Neural crest cell (in vitro differentiated cells): ENCODE data around the gene MYADM. TPM values are rescaled to one million over a fixed set of nuclear protein-coding genes. Genes with fewer than 3 reads are reported as not detected.
A peak's percentile ranks its signal among the peaks of the same experiment; 100 is the strongest.

Experiments
- DNase-seq: peaks from one replicate; pipeline ENCODE4 v3.0.0; 2021; ENCODE audit warnings: low read depth, mixed read lengths, low spot score
- H3K27ac Mint-ChIP-seq: one replicate; pipeline ENCODE4 v1.8.0; 2021; ENCODE audit warnings: mild to moderate bottlenecking, mixed read lengths; ENCODE audit not compliant: unreplicated experiment
- H3K27me3 Mint-ChIP-seq: 2 replicates; pipeline ENCODE4 v1.8.0; 2021; ENCODE audit warnings: low read depth, mild to moderate bottlenecking, mixed read lengths
- H3K36me3 Mint-ChIP-seq: 2 replicates; pipeline ENCODE4 v1.8.0; 2021; ENCODE audit warnings: low read depth, mild to moderate bottlenecking, mixed read lengths
- H3K4me1 Mint-ChIP-seq: 2 replicates; pipeline ENCODE4 v1.8.0; 2021; ENCODE audit warnings: mixed read lengths
- H3K4me3 Mint-ChIP-seq: one replicate; pipeline ENCODE4 v1.8.0; 2021; ENCODE audit warnings: mild to moderate bottlenecking, mixed read lengths
- H3K9me3 Mint-ChIP-seq: 2 replicates; pipeline ENCODE4 v1.8.0; 2021; ENCODE audit warnings: mixed read lengths
- total RNA-seq: library from RNA; stranded (reverse); gene quantifications from 2 replicates; pipeline ENCODE4 v1.2.1, GENCODE V29; 2021
- TF ChIP-seq, protein P1 (sequence below): fragments of 200-600 bp; sonication (generic); conservative IDR thresholded peaks from 2 replicates; pipeline ENCODE4 v1.5.0; 2021; ENCODE audit warnings: antibody characterized with exemption, mild to moderate bottlenecking

MYADM gene
- total RNA-seq, 1 donor from 2014 or later: 19.1 TPM

GRCh38 chr19:53876651-53877224 is 9.1 kb downstream of the MYADM start:
- peaks cover 6% of the 10 kb centered on the region for H3K4me1 Mint-ChIP-seq
- TF ChIP-seq, protein P1, sequence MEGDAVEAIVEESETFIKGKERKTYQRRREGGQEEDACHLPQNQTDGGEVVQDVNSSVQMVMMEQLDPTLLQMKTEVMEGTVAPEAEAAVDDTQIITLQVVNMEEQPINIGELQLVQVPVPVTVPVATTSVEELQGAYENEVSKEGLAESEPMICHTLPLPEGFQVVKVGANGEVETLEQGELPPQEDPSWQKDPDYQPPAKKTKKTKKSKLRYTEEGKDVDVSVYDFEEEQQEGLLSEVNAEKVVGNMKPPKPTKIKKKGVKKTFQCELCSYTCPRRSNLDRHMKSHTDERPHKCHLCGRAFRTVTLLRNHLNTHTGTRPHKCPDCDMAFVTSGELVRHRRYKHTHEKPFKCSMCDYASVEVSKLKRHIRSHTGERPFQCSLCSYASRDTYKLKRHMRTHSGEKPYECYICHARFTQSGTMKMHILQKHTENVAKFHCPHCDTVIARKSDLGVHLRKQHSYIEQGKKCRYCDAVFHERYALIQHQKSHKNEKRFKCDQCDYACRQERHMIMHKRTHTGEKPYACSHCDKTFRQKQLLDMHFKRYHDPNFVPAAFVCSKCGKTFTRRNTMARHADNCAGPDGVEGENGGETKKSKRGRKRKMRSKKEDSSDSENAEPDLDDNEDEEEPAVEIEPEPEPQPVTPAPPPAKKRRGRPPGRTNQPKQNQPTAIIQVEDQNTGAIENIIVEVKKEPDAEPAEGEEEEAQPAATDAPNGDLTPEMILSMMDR: no peak
- H3K9me3 Mint-ChIP-seq: no peaks in the 10 kb centered on the region
- H3K4me3 Mint-ChIP-seq: peak overlapping the region; percentile 44
- H3K36me3 Mint-ChIP-seq: peaks cover 9% of the 10 kb centered on the region
- DNase-seq: no peak
- no peaks in the 10 kb centered on the region for H3K27me3 Mint-ChIP-seq
- H3K27ac Mint-ChIP-seq: no peak overlapping the region

GRCh38 chr19:53877361-53877766 is 9.7 kb downstream of the MYADM start:
- H3K4me3 Mint-ChIP-seq: peak overlapping the region; percentile 44
- H3K4me1 Mint-ChIP-seq: peaks cover 6% of the 10 kb centered on the region
- TF ChIP-seq, protein P1: no peak
- H3K9me3 Mint-ChIP-seq: no peaks in the 10 kb centered on the region
- peaks cover 9% of the 10 kb centered on the region for H3K36me3 Mint-ChIP-seq
- DNase-seq: no peak
- H3K27me3 Mint-ChIP-seq: peaks cover 3% of the 10 kb centered on the region
- no peak overlapping the region for H3K27ac Mint-ChIP-seq

GRCh38 chr19:53878776-53879139 is 11.1 kb downstream of the MYADM start:
- Mint-ChIP-seq H3K27ac (peak overlapping the region; percentile 91), H3K9me3 (no peaks in the 10 kb centered on the region), H3K36me3 (peaks cover 8% of the 10 kb centered on the region), H3K27me3 (peaks cover 13% of the 10 kb centered on the region), H3K4me3 (no peak overlapping the region), H3K4me1 (peaks cover 9% of the 10 kb centered on the region)
- no peak for DNase-seq
- TF ChIP-seq, protein P1: no peak

- Mint-ChIP-seq H3K4me1 (peaks cover 12% of the 10 kb centered on the region), H3K27ac (peak overlapping the region; percentile 91), H3K4me3 (no peak overlapping the region), H3K36me3 (peaks cover 2% of the 10 kb centered on the region), H3K9me3 (no peaks in the 10 kb centered on the region), H3K27me3 (peaks cover 20% of the 10 kb centered on the region)
- DNase-seq: peak; percentile 99
- TF ChIP-seq, protein P1: no peak
These were observed 11.7 kb downstream of the MYADM start for GRCh38 chr19:53879140-53880081.

GRCh38 chr19:53880711-53881481 is 13.2 kb downstream of the MYADM start:
- Mint-ChIP-seq H3K9me3 (no peaks in the 10 kb centered on the region), H3K4me1 (peaks cover 12% of the 10 kb centered on the region), H3K27me3 (peaks cover 33% of the 10 kb centered on the region), H3K4me3 (no peak overlapping the region), H3K36me3 (no peaks in the 10 kb centered on the region), H3K27ac (no peak overlapping the region)
- DNase-seq: no peak
- TF ChIP-seq, protein P1: no peak
